Mammary epithelial cell (primary cell): ENCODE measurements around the gene TMEM59L.

Experiments used
- EZH2 ChIP-seq: IDR thresholded peaks from 2 replicates; pipeline ENCODE4 v1.6.1; 2012; ENCODE audit warnings: low read length, inconsistent platforms, borderline replicate concordance
- TF ChIP-seq, protein P1 (sequence below), 2 donors: IDR thresholded peaks in 1 of 2; conservative IDR thresholded peaks in 1 of 2; 2 replicates each; pipeline ENCODE4 v1.5.1; 2011 to 2012; ENCODE audit warnings: inconsistent platforms in 2 of 2, low read length in 2 of 2, mild to moderate bottlenecking in 2 of 2, control low read depth in 1 of 2, low read depth in 1 of 2; ENCODE audit not compliant: insufficient read depth in 1 of 2; ENCODE audit errors: extremely low read depth in 1 of 2

DNA sequence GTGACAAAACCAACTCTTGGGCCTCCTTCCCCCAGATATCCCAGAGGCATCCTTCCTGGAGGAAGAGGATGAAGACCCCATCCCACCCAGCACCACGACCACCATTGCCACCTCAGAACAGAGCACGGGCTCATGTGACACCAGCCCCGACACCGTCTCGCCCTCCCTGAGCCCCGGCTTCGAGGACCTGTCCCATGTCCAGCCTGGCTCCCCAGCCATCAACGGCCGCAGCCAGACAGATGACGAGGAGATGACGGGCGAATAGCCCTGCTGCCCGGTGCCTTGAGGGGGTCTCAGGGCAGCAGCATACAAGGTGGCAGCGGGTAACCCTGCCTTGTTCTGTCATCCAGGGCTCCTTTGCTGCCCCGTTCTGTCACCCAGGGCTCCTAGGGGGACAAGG lies 44.3 kb upstream of the TMEM59L start:
- TF ChIP-seq, protein P1, sequence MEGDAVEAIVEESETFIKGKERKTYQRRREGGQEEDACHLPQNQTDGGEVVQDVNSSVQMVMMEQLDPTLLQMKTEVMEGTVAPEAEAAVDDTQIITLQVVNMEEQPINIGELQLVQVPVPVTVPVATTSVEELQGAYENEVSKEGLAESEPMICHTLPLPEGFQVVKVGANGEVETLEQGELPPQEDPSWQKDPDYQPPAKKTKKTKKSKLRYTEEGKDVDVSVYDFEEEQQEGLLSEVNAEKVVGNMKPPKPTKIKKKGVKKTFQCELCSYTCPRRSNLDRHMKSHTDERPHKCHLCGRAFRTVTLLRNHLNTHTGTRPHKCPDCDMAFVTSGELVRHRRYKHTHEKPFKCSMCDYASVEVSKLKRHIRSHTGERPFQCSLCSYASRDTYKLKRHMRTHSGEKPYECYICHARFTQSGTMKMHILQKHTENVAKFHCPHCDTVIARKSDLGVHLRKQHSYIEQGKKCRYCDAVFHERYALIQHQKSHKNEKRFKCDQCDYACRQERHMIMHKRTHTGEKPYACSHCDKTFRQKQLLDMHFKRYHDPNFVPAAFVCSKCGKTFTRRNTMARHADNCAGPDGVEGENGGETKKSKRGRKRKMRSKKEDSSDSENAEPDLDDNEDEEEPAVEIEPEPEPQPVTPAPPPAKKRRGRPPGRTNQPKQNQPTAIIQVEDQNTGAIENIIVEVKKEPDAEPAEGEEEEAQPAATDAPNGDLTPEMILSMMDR (conservative IDR thresholded peaks at IDR 0.05 in 1 of 2, IDR thresholded peaks at IDR 0.05 in 1 of 2; ENCODE audit: extremely low read depth in 1 of 2, insufficient read depth in 1 of 2, low read depth in 1 of 2, low read length in 2 of 2): no peak
- TF ChIP-seq EZH2: no peak
